Smooth muscle cell of the coronary artery (primary cell): ENCODE results near the gene PPP1R16B. TPM values are rescaled to one million over a fixed set of nuclear protein-coding genes. Genes with fewer than 3 reads are reported as not detected.

ENCODE experiments used
- total RNA-seq: library from RNA; depleted of rRNA; stranded (reverse); fragments of >200 nt; gene quantifications from 2 replicates; pipeline ENCODE4 v1.2.3, GENCODE V29; 2014; ENCODE audit warnings: low replicate concordance

Gene PPP1R16B
- 0.12 and 0.23 TPM in 2 replicates for total RNA-seq

GRCh38 chr20:38805502-38805957, at the start of gene PPP1R16B:
Gene PPP1R16B, plus strand, starts transcription at chr20:38805697. Its CDS starts 30,229 bp downstream, at chr20:38835926.

GRCh38 chr20:38926142-38926933, 120.8 kb downstream of the PPP1R16B start, which contains the start of gene FAM83D:
Gene FAM83D, plus strand, starts transcription at chr20:38926417. Its CDS starts 26 bp downstream, at chr20:38926443.

GRCh38 chr20:38962044-38962927, 156.8 kb downstream of the PPP1R16B start, which contains the start of gene DHX35:
Gene DHX35, plus strand, starts transcription at chr20:38962344. Its CDS starts 24 bp downstream, at chr20:38962368.

Other genes starting within 250 kb of the PPP1R16B start
- not detected in 2 replicates for gene ADIG, start 224.5 kb upstream of the PPP1R16B start, total RNA-seq
- gene ARHGAP40, start 203.9 kb upstream of the PPP1R16B start, total RNA-seq = not detected in 2 replicates
- gene SLC32A1, start 81.2 kb upstream of the PPP1R16B start, total RNA-seq = not detected in 2 replicates
- gene ACTR5, start 57.2 kb upstream of the PPP1R16B start, total RNA-seq = 3.4 and 4.8 TPM in 2 replicates
- 1.5 and 5.6 TPM in 2 replicates for gene FAM83D, start 120.7 kb downstream of the PPP1R16B start, total RNA-seq
- 5.9 and 8.2 TPM in 2 replicates for gene DHX35, start 156.6 kb downstream of the PPP1R16B start, total RNA-seq